ENCODE results near the gene LARP4B.

Gene LARP4B

GRCh38 chr10:870564-871166, 60.8 kb downstream of the LARP4B start:
- no peak for DNase-seq (ENCODE audit: low read depth in 1 of 2, low spot score in 1 of 2)

GRCh38 chr10:869171-869570, 62.3 kb downstream of the LARP4B start:
- no peak for DNase-seq (ENCODE audit: low read depth in 1 of 2, low spot score in 1 of 2)

- no peak for DNase-seq (ENCODE audit: low read depth in 1 of 2, low spot score in 1 of 2)
Measured at GRCh38 chr10:867807-868206, 63.7 kb downstream of the LARP4B start.

DNA sequence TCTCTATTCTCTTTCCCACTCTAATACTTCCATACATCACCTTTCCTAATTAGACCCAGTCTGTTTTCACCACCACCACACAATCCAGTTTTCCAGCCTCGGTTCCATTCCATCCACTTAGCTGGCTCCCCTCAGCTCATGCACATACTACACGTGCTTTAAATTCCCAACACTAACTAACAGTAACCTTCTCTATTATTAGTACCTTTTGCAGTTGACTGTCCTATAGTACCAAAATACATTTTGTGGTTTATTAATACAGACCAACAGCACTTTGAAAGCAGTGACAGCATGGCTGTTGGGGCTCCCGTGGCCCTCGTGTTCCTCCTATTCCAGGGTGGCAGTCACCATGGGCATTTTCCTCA, 64.9 kb downstream of the LARP4B start:
- no peak for DNase-seq (ENCODE audit: low read depth in 1 of 2, low spot score in 1 of 2)

DNA sequence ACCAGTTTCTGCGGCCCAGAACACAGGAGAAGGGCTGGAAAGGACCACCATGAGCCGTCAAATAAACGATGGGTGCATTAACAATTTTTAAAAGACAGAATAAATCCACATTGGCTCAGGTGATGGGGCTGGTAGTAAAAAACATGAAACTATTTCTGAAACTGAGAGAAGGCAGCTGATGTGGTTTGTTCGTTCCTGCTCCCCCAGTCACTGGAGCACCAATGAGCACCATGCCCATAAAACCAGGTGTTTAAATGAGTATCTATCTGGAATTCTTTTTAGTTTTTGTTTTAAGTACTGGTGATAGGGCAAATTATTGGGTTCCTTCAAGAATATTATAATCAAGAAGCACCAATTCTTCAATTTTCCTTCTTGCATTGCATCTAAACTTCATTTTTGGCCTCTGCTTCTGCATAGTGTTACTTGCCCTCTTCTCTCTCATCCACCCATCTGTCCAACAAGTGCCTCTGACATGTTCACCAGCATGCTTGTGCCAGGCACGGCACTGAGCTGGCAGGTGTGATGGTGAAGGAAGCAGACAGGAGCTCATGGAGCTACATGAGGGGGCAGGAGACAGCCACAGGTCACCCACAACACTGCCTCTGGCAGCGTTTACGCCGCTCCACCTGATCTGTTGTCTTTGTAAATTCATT, 65.5 kb downstream of the LARP4B start:
- DNase-seq (ENCODE audit: low read depth in 1 of 2, low spot score in 1 of 2), result no peak

DNA sequence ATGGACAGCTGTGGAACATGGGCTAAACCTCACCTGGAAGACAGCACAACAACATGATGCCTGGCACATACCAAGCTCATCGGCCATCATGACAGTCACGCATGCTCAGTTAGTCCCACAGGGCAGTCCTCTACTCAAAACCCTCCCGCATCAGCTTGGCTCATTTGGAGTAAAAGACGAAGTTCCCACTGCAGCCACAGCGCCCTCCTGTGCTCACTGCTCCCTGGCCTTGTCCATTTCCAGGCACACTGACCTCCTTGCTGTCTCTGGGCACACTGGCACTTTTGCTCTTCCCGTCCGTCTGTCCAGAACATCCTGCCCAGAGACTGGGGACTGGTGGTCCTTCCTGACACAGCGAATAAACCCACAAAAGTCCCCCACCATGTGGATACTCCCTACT, 66.2 kb downstream of the LARP4B start:
- no peak for DNase-seq (ENCODE audit: low read depth in 1 of 2, low spot score in 1 of 2)

- no peak for DNase-seq (ENCODE audit: low read depth in 1 of 2, low spot score in 1 of 2)
Measured at GRCh38 chr10:860519-860918, 71.0 kb downstream of the LARP4B start.

DNA sequence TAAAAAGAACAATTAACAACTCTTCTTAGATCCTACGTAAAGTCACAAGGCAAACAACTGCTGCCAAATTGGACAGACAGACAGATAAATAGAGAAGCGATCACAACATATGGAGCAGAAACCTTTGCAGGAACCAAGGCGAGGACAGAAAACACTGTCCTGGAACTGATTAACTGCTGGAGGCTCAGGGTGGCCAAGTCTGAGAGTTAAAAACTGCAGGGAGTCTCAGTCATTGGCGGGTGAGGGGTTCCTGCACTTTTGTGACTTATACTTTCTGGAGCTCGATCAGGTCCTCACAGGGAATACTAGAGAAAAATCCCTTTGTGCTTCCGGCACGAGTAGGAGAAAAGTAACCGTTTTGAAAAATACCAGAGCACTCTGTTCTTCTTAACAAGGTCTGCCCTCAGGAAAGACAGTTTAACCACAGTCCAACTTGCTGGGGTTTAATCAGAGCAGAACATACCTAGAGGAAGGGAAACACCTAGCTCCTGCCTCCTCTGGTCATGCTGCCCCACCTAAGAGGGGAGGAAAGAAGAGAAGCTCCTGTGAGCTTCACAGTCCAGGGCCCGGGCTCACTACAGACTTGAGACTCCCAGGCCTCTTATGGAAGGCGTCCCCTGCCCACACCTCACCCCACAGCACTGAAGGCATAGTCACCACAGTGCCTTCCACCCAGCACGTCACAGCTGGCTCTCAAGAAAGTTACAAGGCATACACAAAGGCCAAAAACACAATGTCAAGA, 74.9 kb downstream of the LARP4B start:
- DNase-seq (ENCODE audit: low read depth in 1 of 2, low spot score in 1 of 2), result no peak

DNA sequence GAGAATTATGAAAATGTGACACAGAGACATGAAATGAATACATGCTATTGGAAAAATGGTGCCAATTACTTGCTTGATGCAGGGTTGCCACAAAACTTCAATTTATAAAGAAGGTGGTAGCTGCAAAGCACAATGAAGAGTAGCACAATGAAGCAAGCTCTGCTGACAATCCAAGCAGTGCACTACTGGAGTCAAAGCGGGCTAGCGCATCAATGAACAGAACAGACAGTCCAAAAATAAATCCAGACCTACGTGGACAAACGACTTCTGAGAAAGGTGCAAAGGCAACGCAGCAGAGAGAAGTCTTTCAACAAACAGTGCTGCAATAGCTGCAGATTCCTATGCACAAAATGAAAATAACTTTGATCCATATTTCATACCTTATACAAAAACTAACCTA, 75.8 kb downstream of the LARP4B start:
- no peak for DNase-seq (ENCODE audit: low read depth in 1 of 2, low spot score in 1 of 2)

DNA sequence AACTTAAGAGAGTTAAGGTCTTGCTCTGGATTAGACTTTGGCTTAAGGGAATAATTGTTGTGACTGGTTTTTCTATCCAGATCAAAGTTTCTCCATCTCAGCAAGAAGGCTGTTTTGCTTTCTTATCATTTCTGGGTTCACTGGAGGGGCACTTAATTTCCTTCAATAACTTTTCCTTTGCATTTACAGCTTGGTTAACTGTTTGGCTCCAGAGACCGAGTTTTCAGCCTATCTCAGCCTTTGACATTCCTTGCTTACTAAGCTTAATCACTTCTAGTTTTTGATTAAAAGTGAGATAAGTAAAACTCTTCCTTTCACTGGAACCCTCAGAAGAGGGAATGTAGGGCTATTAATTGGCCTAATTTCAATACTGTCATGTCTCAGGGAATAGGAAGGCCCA, 76.4 kb downstream of the LARP4B start:
- DNase-seq (ENCODE audit: low read depth in 1 of 2, low spot score in 1 of 2), result no peak

DNA sequence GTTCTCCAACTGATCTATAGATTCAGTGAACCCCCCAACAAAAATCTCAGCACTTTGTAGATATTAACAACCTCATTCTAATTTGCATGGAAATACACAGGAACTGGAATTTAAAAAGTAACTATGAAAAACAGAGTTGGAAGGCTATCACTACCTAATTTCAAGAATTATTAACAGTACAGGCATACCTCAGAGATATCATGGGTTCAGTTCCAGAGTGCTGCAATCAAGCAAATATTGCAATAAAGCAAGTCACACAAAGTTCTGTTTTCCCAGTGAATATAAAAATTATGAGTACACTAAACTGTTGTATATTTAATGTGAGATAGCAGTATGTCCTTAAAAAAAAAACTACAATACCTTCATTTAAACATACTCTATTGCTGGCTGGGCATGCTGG, 78.5 kb downstream of the LARP4B start:
- DNase-seq (ENCODE audit: low read depth in 1 of 2, low spot score in 1 of 2), result no peak

- DNase-seq (ENCODE audit: low read depth in 1 of 2, low spot score in 1 of 2), result no peak
Measured at GRCh38 chr10:852386-852785, 79.1 kb downstream of the LARP4B start.

DNA sequence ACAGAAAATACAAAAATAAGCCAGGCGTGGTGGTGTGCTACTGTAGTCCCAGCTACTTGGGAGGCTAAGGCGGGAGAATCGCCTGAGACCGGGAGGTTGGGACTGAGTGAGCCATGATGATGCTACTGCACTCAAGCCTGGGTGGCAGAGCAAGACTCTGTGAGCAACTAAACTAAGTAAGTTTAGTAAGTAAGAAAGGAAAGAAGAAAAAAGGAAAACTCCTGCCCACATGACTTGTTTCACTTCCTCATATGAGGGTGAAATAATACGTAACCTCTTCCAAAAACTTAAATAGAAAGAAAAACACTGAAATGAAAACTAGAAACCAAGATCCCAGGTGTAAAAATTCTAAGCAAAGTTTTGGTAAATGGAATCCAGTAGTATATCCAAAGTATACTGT, 79.6 kb downstream of the LARP4B start:
- no peak for DNase-seq (ENCODE audit: low read depth in 1 of 2, low spot score in 1 of 2)

DNA sequence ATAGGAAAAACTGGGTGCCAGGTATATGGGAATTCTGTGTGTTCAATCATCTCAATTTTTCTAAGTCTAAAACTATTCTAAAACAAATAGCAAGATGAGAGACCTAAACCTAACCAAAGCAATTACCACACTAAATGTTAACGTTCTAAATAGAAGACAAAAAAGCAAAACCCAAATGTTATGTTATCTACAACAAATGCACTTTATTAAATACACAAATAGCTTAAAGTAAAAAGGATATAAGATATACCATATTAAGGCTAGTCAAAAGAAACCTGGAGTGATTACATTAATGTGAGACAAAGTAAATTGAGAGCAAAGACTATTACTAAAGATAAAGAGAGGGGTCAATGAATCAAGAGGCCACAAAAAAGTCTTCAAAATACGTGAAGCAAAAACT, 81.4 kb downstream of the LARP4B start:
- no peak for DNase-seq (ENCODE audit: low read depth in 1 of 2, low spot score in 1 of 2)

GRCh38 chr10:847868-848267, 83.6 kb downstream of the LARP4B start:
- DNase-seq (ENCODE audit: low read depth in 1 of 2, low spot score in 1 of 2), result no peak

DNA sequence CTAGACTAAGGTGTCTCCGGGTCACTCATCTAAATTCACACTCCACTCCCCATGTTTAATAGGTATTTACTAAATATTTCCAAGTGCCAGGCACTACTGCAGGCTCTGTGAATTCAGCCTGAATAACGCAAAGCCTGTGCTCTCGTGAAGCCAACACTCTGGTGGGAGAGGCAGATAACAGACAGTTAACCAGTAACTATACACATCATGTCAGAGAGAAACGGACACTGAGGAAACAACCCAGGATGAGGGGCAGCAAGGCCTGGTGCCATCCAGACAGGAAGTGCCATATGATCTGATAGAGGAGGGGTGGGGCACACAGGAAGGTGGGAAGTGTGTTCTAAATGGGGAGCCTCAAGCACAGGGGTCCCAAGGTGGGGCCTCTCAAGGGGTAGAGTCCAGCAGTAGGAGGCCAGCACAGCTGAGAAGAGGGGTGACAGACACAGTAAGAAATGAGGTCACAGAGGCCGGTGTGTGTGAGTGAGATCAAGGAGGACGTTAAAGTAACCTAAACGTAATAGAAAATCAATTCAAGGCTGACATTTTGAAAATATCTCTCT, 85.3 kb downstream of the LARP4B start:
- no peak for DNase-seq (ENCODE audit: low read depth in 1 of 2, low spot score in 1 of 2)

- no peak for DNase-seq (ENCODE audit: low read depth in 1 of 2, low spot score in 1 of 2)
Measured at GRCh38 chr10:845526-845925, 86.0 kb downstream of the LARP4B start.

DNA sequence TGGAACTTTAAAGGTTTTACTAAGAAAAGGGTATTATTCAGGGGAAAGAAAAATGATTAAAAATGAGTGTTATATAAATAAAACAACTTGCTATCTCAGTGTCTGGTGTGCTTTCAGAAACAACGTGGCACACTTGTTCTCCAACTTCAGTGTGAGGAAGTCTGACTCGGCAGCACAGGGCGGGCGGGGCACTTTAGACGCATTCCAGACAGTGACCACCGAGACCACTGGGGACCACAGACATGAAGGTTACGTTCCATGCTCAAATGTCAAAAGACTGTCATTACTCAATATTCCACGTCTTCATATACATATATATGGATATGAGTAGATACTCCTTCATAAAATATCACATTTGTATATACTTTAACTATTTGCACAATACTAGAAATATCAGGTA, 87.0 kb downstream of the LARP4B start:
- DNase-seq (ENCODE audit: low read depth in 1 of 2, low spot score in 1 of 2), result no peak

DNA sequence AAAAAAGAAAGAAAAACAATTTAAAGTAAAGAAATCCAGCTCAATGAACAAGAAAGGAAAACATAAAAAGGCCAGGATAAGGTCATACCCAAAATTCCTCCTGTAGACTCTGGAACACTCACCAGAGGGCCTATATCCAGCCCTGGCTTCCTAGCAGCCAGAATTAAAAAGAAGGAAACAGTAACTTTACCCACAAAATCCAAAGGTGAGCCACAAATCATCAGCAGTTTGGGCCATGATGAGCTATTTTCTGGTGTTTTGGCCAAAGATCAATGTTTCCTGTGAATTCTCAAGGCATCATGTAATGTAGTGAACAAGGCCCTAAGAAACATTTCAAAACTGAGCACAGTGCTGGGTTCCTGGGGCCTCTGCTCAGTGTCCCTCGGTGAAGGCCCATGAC, 87.8 kb downstream of the LARP4B start:
- no peak for DNase-seq (ENCODE audit: low read depth in 1 of 2, low spot score in 1 of 2)

DNA sequence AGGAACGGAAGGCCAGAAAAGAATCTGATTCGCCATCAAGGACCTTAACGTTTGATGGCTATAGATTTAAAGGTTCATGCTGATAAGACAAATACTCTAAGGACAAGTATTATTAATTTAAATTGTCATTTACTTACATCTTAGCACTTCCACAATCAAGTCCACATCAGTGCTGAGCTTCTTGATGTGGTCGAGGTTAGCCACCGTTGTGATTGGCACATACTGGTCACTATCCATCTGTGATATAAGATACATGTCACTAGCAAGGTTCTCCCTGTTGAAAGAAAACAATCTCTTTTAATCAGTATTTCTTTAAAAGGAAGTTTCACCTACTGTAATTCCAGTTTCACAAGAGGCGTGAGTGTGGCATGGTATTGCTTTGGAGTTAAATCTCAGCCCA, 88.7 kb downstream of the LARP4B start:
- DNase-seq (ENCODE audit: low read depth in 1 of 2, low spot score in 1 of 2), result no peak

DNA sequence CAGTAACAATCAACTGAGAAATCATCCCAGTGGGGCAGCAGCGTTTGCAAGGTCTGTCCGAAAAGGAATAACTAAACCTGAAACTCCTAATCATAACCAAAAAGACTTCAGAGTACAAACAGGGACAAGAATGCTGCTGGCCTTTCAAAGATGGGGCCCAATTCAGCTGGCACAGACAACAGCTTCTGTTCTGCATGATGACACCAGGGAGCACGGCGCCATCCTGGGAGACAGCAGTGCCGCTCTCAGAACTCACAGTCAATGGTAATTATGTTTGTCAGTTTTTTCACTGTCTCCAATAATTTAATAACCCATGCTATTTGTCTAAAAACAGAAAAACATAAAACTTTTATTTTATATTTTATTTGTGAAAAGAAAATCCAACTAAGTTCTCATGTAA, 90.0 kb downstream of the LARP4B start:
- no peak for DNase-seq (ENCODE audit: low read depth in 1 of 2, low spot score in 1 of 2)

DNA sequence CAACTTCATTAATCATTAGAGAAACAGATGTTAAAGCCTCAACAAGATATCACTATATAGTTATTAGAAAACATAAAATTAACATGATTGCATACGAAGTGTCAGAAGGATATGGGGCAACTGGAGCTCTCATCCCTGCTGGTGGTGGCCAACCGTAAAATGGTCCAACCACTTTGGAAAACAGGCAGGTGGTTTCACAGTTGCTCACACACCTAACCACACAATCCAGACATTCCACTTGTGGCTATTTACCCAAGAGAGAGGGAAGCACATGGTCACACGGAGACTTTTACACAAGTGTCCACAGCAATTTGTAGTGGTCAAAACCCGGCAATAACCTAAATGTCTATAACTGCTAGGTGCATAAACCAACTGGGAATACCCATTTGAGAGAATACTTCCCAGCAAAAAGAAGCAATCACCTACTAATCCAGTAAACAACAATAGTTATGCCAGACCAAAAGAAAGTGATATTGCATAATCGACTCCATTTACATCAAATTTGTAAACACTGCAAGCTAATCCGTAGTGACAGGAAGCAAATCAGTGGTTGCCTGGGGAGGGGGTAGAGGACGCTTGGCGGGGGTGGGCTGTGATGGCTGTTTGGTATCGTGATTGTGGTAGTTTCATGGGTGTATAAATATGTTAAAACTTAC, 91.8 kb downstream of the LARP4B start:
- no peak for DNase-seq (ENCODE audit: low read depth in 1 of 2, low spot score in 1 of 2)

All from activated T-helper 1 cell treated with anti-CD3 and anti-CD28 coated beads, Interleukin-2, amount 50 U/mL, for 16 hours (primary cell).